Stimulated activated CD4-positive, alpha-beta T cell treated with anti-CD3 and anti-CD28 coated beads, TNF-alpha, amount 100 ng/mL, for 24 hours (primary cell): ENCODE data around the gene CYB5D1.
A peak's percentile ranks its signal among the peaks of the same experiment; 100 is the strongest.
"Not testable (repeated sequence)": the region's sequence is repeated elsewhere in the genome, so short reads cannot be mapped to it uniquely, and the experiment has no call there.

Experiments used
- DNase-seq, 3 experiments: peaks; one replicate each; pipeline ENCODE4 v3.0.0-alpha.2; 2020; ENCODE audit warnings: low read depth in 3 of 3

CYB5D1 gene, protein sequence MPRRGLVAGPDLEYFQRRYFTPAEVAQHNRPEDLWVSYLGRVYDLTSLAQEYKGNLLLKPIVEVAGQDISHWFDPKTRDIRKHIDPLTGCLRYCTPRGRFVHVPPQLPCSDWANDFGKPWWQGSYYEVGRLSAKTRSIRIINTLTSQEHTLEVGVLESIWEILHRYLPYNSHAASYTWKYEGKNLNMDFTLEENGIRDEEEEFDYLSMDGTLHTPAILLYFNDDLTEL

GRCh38 chr17:7857713-7858521, at the start of gene CYB5D1:
TSS of gene CYB5D1 (plus strand) at chr17:7858003. CDS start at chr17:7858135, 132 bp downstream.
- DNase-seq, result peak; percentile 72 to 87 (median 85)

DNA sequence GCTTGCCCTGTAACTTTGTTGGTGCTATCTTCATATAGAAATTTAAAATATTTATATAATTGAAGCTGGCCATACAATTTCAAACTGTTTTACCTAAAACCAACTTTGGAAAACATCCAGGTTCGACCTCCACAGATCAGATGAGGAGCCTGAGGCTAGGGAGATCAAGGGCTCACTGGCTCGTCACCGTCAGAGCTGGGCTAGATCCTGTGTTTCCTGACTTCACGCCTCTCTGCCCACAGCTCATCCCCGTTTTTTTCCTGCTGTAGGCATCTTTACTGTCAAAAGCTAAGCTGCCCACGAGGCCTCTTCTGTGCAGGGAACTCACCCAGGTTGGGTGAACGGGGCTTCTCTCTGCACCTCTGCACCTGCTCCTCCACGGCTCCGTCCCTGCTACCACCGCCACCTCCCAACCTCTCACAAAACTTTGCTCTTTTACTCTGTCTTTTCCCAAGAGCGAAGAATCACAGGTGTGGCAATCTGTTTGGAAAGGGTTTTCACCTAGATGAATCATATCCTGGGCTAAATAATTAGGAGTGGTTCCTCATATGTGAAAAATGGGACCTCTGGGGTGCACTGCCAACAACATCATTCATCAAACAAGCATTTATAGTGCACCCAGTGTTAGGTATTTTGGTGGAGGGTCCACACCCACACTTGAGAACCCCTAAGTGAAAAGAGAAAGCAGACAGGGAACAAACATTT, 48.6 kb upstream of the CYB5D1 start:
- DNase-seq, result no peak

DNA sequence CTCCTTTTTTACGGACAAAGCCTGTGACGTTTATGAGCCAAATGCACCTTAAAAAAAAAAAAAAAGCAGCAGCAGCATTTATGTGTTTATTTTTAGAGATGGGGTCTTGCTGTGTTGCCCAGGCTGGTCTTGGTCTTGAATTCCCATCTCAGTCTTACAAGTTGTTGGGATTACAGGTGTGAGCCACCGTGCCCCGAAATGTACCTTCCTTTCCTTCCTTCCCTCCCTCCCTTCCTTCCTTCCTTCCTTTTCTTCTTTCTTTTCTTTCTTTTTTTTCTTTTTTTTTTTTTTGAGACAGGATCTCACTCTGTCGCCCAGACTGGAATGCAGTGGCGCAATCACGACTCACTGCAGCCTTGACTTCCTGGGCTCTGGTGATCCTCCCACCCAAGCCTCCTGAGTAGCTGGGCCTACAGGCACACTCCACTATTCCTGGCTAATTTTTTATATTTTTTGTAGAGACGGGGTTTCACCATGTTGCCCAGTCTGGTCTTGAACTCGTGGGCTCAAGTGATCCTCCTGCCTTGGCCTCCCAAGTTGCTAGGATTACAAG, 47.9 kb upstream of the CYB5D1 start:
- not testable (repeated sequence) for DNase-seq

DNA sequence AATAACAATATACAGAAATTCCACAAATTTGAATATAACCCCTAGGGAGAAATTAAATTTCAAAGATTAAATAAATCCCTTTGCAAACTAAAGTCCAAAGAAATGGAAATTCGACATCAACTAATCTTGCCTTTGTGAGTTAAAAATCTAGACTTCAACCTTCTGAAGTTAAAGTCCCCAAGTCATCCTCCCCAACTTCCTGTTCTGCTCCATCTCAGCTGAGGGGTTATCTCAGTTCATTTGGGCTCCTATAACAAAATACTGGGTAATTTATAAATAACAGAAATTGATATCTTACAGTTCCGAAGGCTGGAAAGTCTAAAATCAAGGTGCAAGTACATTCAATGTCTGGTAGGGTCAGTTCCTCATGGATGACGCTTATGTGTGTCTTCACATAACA, 46.6 kb upstream of the CYB5D1 start:
- no peak for DNase-seq

DNA sequence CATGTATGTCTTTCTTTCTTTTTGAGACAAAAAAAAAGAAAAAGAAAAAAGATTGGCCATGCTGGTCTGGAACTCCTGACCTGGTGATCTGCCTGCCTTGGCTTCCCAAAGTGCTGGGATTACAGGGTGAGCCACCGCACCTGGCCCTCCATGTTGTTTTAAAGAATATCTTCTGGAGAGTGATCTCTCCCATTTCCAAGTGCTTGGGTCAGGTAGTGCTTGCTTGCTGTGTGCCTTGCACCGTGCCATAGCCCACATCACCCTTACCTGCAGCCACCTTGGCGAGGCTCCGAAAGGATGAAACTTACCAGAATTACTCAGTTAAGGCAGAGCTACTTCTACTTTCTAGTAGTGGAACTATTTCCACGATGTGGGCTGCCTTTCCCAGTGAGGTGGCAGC, 42.8 kb upstream of the CYB5D1 start:
- no peak for DNase-seq

DNA sequence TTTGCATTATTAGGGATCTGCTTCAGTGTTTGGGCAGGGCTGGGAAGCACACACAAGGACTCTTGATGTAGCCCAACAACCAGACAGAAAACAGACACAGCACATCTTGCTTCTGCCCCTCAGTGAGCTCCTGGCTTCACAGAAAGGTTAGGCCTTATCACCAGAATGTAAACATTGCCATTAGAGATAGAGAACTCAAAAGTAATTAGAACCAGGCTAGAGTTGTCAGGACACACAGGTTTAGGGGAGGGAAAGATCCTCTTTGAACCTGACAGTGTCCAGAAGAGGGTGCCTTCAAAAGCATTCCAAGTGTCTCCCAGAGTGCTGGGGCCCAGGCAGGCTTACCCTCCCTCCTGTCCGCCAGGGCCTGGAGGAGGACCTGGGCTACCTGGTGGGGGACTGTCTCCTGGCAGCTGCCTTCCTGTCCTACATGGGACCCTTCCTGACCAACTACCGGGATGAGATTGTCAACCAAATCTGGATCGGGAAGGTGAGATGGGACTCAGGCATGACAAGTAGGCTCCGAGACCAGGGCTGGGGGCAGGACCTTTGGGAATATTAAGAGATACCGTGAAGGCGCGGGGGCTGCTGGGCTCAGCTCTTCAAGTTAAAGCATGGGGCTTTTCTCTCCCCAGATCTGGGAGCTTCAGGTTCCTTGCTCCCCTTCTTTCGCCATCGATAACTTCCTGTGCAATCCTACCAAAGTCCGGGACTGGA, 40.7 kb upstream of the CYB5D1 start:
- DNase-seq, result no peak

GRCh38 chr17:7817643-7817964, 40.2 kb upstream of the CYB5D1 start:
- no peak for DNase-seq

DNA sequence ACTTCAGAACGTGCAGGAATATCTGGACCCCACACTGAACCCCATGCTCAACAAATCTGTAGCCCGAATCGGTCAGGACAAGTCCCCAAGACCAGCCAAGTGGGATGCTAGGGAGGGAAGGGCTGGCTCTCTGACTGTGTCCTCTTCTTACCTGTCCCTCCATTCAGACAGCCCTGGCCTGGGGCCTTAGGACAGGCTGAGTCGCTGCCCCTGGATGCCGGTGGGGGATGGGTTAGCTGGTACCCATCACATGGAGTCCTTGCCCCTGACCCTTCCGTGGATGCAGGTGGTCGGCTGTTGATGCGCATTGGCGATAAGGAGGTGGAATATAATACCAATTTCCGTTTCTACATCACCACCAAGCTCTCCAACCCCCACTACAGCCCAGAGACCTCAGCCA, 39.8 kb upstream of the CYB5D1 start:
- DNase-seq, result no peak

DNA sequence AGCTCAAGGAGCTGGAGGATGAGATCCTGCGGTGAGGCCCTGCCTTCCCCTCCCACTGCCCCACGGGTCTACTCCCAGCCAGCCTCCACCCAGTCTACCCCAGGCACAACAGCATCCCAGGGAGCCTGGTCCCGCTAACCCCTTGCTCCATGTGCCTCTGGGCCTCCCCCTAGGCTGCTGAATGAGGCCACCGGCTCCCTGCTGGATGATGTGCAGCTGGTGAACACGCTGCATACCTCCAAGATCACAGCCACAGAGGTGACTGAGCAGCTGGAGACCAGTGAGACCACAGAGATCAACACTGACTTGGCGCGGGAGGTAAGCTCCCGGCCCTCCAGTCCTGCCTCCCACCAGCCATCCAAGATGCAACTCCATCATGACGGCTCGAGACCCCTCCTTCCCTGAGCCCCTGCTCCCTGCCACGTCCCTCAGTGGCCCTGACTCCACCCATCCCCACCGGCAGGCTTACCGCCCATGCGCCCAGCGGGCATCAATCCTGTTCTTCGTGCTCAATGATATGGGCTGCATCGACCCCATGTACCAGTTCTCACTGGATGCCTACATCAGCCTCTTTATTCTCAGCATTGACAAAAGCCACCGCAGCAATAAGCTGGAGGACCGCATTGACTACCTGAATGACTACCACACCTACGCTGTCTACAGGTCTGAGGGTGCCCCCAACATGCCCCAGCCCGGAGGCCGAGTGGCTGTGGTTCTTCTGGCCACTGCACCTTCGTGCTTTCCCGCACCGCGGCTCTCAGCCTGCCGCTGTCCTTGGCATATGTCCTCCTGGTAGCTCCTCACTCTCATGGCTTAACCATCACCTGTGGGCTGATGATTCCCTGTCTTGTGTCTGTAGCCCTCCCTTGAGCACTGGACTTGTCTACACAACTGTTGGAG, 38.8 kb upstream of the CYB5D1 start:
- DNase-seq, result no peak

- no peak for DNase-seq
These were observed 37.6 kb upstream of the CYB5D1 start for GRCh38 chr17:7820231-7820630.

- DNase-seq, result no peak
These were observed 35.7 kb upstream of the CYB5D1 start for GRCh38 chr17:7822126-7822525.

DNA sequence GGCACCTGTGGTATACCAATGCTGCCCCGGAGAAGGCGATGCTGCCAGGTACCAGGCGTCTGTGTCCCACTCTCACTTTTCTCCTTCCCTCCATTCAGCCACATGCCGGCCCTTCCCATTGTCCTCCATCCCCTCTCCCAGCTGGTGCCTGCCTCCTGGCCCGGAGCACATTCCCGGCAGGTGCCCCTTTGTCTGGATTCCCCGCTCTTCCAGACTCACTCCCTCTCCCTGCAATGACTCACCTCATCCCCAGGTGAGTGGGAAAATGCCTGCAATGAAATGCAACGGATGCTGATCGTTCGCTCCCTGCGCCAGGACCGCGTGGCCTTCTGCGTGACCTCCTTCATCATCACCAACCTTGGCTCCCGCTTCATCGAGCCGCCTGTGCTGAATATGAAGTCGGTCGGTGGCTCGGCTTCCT, 34.2 kb upstream of the CYB5D1 start:
- DNase-seq, result no peak

DNA sequence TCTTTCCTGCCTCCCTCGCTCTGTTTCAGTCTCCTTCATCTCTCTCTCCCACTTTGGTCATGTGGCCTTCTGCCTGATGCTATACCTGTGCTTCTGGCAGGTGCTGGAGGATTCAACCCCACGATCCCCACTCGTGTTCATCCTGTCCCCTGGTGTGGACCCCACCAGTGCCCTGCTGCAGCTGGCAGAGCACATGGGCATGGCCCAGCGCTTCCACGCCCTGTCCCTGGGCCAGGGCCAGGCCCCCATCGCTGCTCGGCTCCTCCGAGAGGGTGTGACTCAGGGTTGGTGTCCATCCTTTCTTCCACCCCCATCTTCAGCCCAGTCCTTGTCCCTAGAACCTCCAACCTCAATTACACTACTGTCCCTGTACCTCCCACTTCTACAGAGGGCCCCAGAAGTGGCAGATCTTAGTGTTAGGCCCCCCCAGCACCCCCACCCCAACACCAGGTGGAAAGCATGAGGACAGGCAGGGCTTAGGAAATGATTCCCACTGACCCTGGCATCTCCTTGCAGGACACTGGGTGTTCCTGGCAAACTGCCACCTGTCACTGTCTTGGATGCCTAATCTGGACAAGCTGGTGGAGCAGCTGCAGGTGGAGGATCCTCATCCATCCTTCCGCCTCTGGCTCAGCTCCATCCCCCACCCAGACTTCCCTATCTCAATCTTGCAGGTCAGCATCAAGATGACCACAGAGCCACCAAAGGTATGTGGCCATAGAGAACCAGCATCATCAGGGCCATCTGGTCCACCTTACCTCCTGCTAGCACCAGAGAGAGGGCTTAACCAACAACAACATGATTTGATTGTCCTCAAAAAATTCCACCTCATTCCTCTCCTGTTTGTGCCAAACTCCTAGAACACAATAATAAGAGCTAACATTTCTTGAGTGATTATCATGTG, 33.5 kb upstream of the CYB5D1 start:
- DNase-seq, result no peak

DNA sequence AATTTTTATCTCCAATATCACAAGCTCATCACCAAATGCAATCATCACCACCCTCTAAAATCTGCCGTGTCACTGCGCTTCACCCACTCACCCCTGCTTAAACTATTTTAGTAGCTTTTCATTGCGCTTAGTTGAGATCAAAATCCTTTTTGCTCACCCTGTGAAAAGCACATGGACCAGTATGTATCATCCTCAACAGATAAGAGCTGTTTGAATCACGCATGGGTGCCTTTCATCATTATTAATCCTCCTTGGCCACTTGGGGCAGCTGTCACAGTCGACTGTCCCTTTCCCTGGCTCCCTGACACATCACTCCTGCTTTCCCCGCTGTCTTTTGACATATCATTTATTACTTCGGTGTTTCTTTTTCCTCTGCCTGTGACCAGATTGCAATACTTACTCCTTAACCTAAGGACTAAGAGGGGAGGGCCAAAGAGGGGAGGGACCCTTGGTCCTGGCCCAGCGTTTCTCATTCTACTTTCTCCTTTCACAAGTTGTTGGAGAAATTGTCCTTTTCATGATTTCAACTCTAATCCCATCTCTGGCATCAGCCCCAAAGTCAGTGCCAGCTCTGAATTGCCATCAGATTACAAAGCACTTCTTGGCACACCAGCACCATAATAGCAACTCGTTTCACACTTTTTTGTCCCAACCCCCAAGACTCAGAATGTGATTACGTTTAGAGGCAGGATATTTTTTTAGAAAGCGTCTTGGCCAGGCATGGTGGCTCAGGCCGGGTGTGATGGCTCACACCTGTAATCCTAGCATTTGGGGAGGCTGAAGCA, 32.4 kb upstream of the CYB5D1 start:
- DNase-seq, result no peak

DNA sequence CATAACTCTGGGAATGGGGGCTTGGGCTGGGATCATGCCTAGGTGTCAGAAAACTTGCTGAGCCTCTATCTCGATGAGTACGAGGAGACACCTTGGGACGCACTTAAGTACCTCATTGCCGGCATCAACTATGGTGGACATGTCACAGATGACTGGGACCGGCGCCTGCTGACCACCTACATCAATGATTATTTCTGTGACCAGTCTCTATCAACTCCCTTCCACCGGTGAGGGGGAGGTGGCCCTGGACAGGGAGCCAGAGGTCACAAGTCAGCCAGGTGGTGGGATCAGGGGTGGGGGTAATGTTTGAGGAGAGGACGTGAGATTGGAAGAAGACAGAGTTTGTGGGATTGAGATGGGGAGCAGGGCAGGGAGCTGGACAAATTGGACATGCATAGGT, 27.2 kb upstream of the CYB5D1 start:
- no peak for DNase-seq

DNA sequence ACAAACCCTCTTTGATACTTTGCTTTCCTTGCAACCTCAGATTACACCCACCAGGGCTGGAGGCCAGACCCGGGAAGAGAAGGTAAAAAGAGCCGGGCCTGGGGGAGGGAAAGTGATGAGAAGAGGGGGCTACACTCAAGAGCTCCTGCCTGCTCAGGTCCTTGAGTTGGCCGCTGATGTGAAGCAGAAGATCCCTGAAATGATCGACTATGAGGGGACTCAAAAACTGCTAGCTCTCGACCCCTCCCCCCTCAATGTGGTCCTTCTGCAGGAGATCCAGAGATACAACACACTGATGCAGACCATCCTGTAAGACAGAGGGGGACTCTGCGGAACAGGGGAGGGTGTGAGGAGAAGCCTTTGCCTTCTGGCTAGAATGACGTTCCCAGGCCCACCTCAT, 26.6 kb upstream of the CYB5D1 start:
- DNase-seq, result no peak

DNA sequence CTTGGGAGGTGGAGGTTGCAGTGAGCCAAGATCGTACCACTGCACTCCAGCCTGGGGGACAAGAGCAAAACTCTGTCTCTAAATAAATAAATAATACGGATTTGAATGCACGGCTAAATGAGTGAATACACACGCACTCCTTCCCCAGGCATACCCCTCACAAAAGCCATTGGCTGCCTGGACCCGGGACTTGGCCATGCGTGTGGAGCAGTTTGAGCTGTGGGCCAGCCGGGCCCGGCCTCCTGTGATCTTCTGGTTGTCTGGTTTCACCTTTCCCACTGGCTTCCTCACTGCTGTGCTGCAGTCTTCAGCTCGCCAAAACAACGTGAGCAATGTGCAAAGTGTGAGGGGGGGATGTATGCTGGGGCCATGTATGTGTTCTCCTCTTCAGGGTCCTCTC, 25.4 kb upstream of the CYB5D1 start:
- DNase-seq, result no peak

- DNase-seq, result no peak
These were observed 24.6 kb upstream of the CYB5D1 start for GRCh38 chr17:7833011-7833794.
